Fibroblast of lung (primary cell): ENCODE results near the gene GUCA2B. TPM values are rescaled to one million over a fixed set of nuclear protein-coding genes. Genes with fewer than 3 reads are reported as not detected.

Experiments
- DNase-seq, 2 donors: peaks; one replicate each; pipeline versions ENCODE4 v3.0.0 to v3.0.0-alpha.2; 2010; ENCODE audit warnings: low read depth in 2 of 2
- H2AFZ ChIP-seq: 2 replicates; pipeline ENCODE4 v1.5.1; 2012; ENCODE audit warnings: low read length, control low read depth, inconsistent platforms
- H3K27ac ChIP-seq: 2 replicates; pipeline ENCODE4 v1.5.1; 2011; ENCODE audit warnings: low read length, control low read depth; ENCODE audit not compliant: insufficient read depth
- H3K27me3 ChIP-seq: 2 replicates; pipeline ENCODE4 v1.5.1; 2011; ENCODE audit warnings: mild to moderate bottlenecking, low read length; ENCODE audit not compliant: control insufficient read depth, insufficient read depth
- H3K36me3 ChIP-seq: 2 replicates; pipeline ENCODE4 v1.5.1; 2011; ENCODE audit warnings: low read length; ENCODE audit not compliant: control insufficient read depth, insufficient read depth
- H3K4me1 ChIP-seq: 2 replicates; pipeline ENCODE4 v1.5.1; 2011; ENCODE audit warnings: low read length; ENCODE audit not compliant: control insufficient read depth, insufficient read depth; ENCODE audit errors: extremely low read depth
- H3K4me2 ChIP-seq: 2 replicates; pipeline ENCODE4 v1.5.1; 2011; ENCODE audit warnings: low read length, control low read depth; ENCODE audit not compliant: insufficient read depth; ENCODE audit errors: extremely low read depth
- H3K4me3 ChIP-seq, 4 experiments: fragments of 200-600 bp in 1 of 4; sonication (generic) in 1 of 4; replicated peaks in 1 of 4; 2 replicates each; pipeline ENCODE4 v1.5.1; 2011 to 2016; ENCODE audit warnings: low read length in 4 of 4, low read depth in 3 of 4, mild to moderate bottlenecking in 3 of 4, control low read depth in 2 of 4, inconsistent platforms in 1 of 4, mixed read lengths in 1 of 4; ENCODE audit not compliant: insufficient read depth in 1 of 4; ENCODE audit errors: control extremely low read depth in 1 of 4
- H3K79me2 ChIP-seq: 2 replicates; pipeline ENCODE4 v1.5.1; 2012; ENCODE audit warnings: mild to moderate bottlenecking, low read length, inconsistent platforms; ENCODE audit not compliant: control insufficient read depth, insufficient read depth
- H3K9ac ChIP-seq: 2 replicates; pipeline ENCODE4 v1.5.1; 2011; ENCODE audit warnings: mild to moderate bottlenecking, low read length, control low read depth; ENCODE audit not compliant: insufficient read depth
- H3K9me3 ChIP-seq: 2 replicates; pipeline ENCODE4 v1.5.1; 2012; ENCODE audit warnings: low read depth, low read length; ENCODE audit not compliant: control insufficient read depth, insufficient read depth
- H4K20me1 ChIP-seq: 2 replicates; pipeline ENCODE4 v1.5.1; 2011; ENCODE audit warnings: low read length; ENCODE audit not compliant: control insufficient read depth, insufficient read depth; ENCODE audit errors: extremely low read depth
- EZH2 ChIP-seq: IDR thresholded peaks from 2 replicates; pipeline ENCODE4 v1.5.1; 2012; ENCODE audit warnings: low read length, control low read depth, mild to moderate bottlenecking; ENCODE audit errors: missing control alignments
- polyA plus RNA-seq, 2 donors: library from polyadenylated mRNA; depleted of rRNA in 1 of 2; stranded (reverse) in 1 of 2; unstranded in 1 of 2; fragments of >200 nt; gene quantifications; 2 replicates each; pipeline ENCODE4 v1.2.1, GENCODE V29; 2011 to 2012; ENCODE audit warnings: missing spikeins in 1 of 2
- total RNA-seq: library from RNA; depleted of rRNA; stranded (reverse); fragments of >200 nt; gene quantifications from 2 replicates; pipeline ENCODE4 v1.2.1, GENCODE V29; 2014
- TF ChIP-seq, protein P1 (sequence below), 2 donors: IDR thresholded peaks in 1 of 2; conservative IDR thresholded peaks in 1 of 2; 1 replicate in 1 of 2; 2 replicates in 1 of 2; pipeline ENCODE4 v1.5.1; 2011 to 2012; ENCODE audit warnings: low read length in 2 of 2, control low read depth in 1 of 2, inconsistent platforms in 1 of 2, low read depth in 1 of 2, mild to moderate bottlenecking in 1 of 2

The GUCA2B gene
- total and polyA plus RNA-seq, 2 donors (not counting 1 experiment from before 2014, with no cell fraction given), result not detected

DNA sequence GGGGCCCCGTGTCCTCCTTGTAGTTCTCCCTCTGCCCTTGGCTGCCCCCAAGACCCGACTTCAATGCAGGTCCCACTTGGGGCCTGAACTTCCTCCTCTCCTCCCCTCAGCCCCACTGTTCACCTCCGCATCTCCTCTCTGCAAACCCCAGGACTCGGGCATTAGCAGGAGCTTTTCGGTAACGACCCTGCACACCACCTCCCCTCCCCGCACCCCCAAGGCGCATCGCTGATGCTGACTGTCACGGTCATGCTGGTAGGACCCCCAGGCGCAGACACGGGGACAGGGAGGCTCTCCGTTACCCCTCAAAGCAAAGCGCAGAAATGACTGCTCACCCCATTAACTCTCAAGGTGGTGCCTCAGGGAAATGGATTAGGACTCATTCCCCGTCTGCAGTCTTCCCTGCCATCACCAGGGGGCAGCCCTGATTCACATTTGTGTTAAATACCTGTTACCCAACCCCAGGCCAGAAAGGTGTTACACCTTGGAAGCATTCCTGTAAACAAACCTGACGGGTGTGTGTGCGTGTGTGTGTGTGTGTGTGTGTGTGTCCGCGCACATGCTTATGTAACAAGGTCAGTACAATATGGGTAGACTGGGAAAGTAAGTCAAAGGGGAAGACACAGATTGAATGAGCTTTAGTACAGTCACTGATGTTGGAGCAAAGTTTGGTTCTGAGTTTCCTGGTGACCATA is 6.4 kb upstream of the GUCA2B start:
- TF ChIP-seq, protein P1, sequence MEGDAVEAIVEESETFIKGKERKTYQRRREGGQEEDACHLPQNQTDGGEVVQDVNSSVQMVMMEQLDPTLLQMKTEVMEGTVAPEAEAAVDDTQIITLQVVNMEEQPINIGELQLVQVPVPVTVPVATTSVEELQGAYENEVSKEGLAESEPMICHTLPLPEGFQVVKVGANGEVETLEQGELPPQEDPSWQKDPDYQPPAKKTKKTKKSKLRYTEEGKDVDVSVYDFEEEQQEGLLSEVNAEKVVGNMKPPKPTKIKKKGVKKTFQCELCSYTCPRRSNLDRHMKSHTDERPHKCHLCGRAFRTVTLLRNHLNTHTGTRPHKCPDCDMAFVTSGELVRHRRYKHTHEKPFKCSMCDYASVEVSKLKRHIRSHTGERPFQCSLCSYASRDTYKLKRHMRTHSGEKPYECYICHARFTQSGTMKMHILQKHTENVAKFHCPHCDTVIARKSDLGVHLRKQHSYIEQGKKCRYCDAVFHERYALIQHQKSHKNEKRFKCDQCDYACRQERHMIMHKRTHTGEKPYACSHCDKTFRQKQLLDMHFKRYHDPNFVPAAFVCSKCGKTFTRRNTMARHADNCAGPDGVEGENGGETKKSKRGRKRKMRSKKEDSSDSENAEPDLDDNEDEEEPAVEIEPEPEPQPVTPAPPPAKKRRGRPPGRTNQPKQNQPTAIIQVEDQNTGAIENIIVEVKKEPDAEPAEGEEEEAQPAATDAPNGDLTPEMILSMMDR (conservative IDR thresholded peaks at IDR 0.05 in 1 of 2, IDR thresholded peaks at IDR 0.05 in 1 of 2; ENCODE audit: low read depth in 1 of 2, low read length in 2 of 2), result peak; percentile 85 to 96
- no peak for TF ChIP-seq EZH2
- no peaks in the 10 kb centered on the region for H3K4me1 ChIP-seq
- H3K36me3 ChIP-seq, result no peaks in the 10 kb centered on the region
- no peaks in the 10 kb centered on the region for H3K9me3 ChIP-seq
- no peaks in the 10 kb centered on the region for H3K79me2 ChIP-seq
- H4K20me1 ChIP-seq, result no peaks in the 10 kb centered on the region
- H3K27me3 ChIP-seq, result peaks cover 28% of the 10 kb centered on the region
- no peak overlapping the region for H3K9ac ChIP-seq
- H3K4me3 ChIP-seq, result no peak overlapping the region
- H2AFZ ChIP-seq, result no peak overlapping the region
- DNase-seq, result peak; percentile 36 to 53
- no peak overlapping the region for H3K27ac ChIP-seq
- H3K4me2 ChIP-seq, result no peak overlapping the region

DNA sequence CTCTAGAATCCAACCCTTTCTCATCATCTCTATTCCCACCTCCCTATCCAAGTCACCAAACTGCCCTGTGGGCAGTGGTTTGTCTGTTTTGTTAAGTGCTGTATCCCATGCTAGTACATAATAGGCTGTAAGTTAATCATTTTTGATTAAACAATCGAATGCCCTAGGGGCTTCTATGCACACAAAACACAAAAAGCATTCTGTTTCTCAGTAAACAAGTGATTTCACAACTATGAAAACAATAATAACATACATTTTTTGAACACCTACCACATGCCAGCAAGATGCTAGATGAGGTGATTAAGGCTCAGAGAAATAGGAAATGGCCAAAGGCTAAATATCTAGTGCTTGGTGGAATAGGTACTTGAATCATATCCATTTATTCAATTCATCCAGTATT is 5.0 kb upstream of the GUCA2B start:
- DNase-seq, result no peak
- H3K9me3 ChIP-seq, result no peaks in the 10 kb centered on the region
- H3K9ac ChIP-seq, result no peak overlapping the region
- no peak for TF ChIP-seq EZH2
- TF ChIP-seq, protein P1 (conservative IDR thresholded peaks at IDR 0.05 in 1 of 2, IDR thresholded peaks at IDR 0.05 in 1 of 2; ENCODE audit: low read depth in 1 of 2, low read length in 2 of 2), result no peak
- no peaks in the 10 kb centered on the region for H3K79me2 ChIP-seq
- no peak overlapping the region for H2AFZ ChIP-seq
- no peak overlapping the region for H3K27ac ChIP-seq
- peaks cover 25% of the 10 kb centered on the region for H3K27me3 ChIP-seq
- H3K4me1 ChIP-seq, result no peaks in the 10 kb centered on the region
- H3K4me2 ChIP-seq, result no peak overlapping the region
- no peaks in the 10 kb centered on the region for H3K36me3 ChIP-seq
- H4K20me1 ChIP-seq, result no peaks in the 10 kb centered on the region
- no peak overlapping the region for H3K4me3 ChIP-seq

DNA sequence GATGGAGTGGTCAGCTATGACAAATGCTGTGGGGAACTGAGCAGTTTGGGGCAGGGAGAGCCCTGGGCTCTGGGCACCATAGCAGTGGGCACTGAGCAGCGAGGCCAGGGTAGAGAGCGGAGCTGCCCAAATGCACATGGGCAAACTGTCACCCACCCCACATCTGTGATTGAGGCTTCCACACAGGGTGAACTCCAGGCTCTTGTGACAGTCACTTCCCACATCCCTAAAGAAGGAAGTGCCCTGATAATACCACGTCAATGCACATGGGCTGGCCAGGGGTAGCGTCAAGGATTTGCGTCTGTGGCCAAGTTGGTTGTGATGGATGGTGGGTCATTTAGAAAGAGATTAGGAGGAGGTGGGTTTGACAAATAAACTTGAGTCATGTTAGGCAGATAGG is 2.6 kb upstream of the GUCA2B start:
- Histone ChIP-seq H3K4me3 (no peak overlapping the region), H3K36me3 (no peaks in the 10 kb centered on the region), H3K4me2 (no peak overlapping the region), H3K79me2 (no peaks in the 10 kb centered on the region), H3K9ac (no peak overlapping the region), H3K9me3 (no peaks in the 10 kb centered on the region), H3K4me1 (no peaks in the 10 kb centered on the region), H2AFZ (no peak overlapping the region), H3K27me3 (peaks cover 15% of the 10 kb centered on the region), H4K20me1 (no peaks in the 10 kb centered on the region), H3K27ac (no peak overlapping the region)
- TF ChIP-seq, protein P1 (conservative IDR thresholded peaks at IDR 0.05 in 1 of 2, IDR thresholded peaks at IDR 0.05 in 1 of 2; ENCODE audit: low read depth in 1 of 2, low read length in 2 of 2), result no peak
- no peak for TF ChIP-seq EZH2
- DNase-seq, result no peak
